Suprapubic skin (tissue), 3 donors: ENCODE measurements around the gene MYH3.

ENCODE experiments used
- POLR2AphosphoS5 ChIP-seq, 3 donors: sonication (generic); formaldehyde crosslinking; IDR thresholded peaks; one replicate each; pipeline ENCODE4 v1.6.1; 2017; ENCODE audit warnings: antibody characterized with exemption in 3 of 3
- TF ChIP-seq, protein P1 (sequence below), 2 donors: fragments of 200-600 bp in 1 of 2; fragments of 450-650 bp in 1 of 2; sonication (generic) in 1 of 2; IDR thresholded peaks; one replicate each; pipeline ENCODE4 v1.5.1; 2016 to 2019; ENCODE audit warnings: antibody characterized with exemption in 2 of 2, mild to moderate bottlenecking in 1 of 2, moderate library complexity in 1 of 2

- TF ChIP-seq, protein P1, sequence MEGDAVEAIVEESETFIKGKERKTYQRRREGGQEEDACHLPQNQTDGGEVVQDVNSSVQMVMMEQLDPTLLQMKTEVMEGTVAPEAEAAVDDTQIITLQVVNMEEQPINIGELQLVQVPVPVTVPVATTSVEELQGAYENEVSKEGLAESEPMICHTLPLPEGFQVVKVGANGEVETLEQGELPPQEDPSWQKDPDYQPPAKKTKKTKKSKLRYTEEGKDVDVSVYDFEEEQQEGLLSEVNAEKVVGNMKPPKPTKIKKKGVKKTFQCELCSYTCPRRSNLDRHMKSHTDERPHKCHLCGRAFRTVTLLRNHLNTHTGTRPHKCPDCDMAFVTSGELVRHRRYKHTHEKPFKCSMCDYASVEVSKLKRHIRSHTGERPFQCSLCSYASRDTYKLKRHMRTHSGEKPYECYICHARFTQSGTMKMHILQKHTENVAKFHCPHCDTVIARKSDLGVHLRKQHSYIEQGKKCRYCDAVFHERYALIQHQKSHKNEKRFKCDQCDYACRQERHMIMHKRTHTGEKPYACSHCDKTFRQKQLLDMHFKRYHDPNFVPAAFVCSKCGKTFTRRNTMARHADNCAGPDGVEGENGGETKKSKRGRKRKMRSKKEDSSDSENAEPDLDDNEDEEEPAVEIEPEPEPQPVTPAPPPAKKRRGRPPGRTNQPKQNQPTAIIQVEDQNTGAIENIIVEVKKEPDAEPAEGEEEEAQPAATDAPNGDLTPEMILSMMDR (IDR thresholded peaks at IDR 0.05), result no peak
- TF ChIP-seq POLR2AphosphoS5 (IDR thresholded peaks at IDR 0.05), result no peak
Measured at GRCh38 chr17:10702574-10702973, 45.5 kb upstream of the MYH3 start.
